Stimulated activated effector memory CD8-positive, alpha-beta T cell treated with anti-CD3 and anti-CD28 coated beads, Interleukin-12 subunit alpha, Interleukin-12 subunit beta, amount 100 ng/mL, for 72 hours (primary cell): ENCODE data around the gene STXBP4.

Experiments
- ATAC-seq: fragments of 150-1000 bp; cut with Tn5 transposase; 2 replicates; pipeline ENCODE4 v1.10.0; 2021
- DNase-seq, 2 donors: peaks; one replicate each; pipeline ENCODE4 v3.0.0; 2021 to 2022; ENCODE audit warnings: low spot score in 2 of 2
- H3K27ac Mint-ChIP-seq: one replicate; pipeline ENCODE4 v1.8.0; 2022; ENCODE audit warnings: mild to moderate bottlenecking, mixed read lengths
- H3K36me3 Mint-ChIP-seq: one replicate; pipeline ENCODE4 v1.8.0; 2022; ENCODE audit warnings: mild to moderate bottlenecking, mixed read lengths
- H3K4me1 Mint-ChIP-seq: one replicate; pipeline ENCODE4 v1.8.0; 2022; ENCODE audit warnings: mixed read lengths
- H3K4me3 Mint-ChIP-seq: one replicate; pipeline ENCODE4 v1.8.0; 2022; ENCODE audit warnings: mild to moderate bottlenecking, mixed read lengths
- H3K9me3 Mint-ChIP-seq: one replicate; pipeline ENCODE4 v1.8.0; 2022; ENCODE audit warnings: mixed read lengths

Gene STXBP4

GRCh38 chr17:55157165-55157564 is 188.6 kb downstream of the STXBP4 start:
- peaks cover 4% of the 10 kb centered on the region for H3K4me1 Mint-ChIP-seq
- no peak for ATAC-seq
- DNase-seq: no peak
- H3K9me3 Mint-ChIP-seq: no peaks in the 10 kb centered on the region
- H3K36me3 Mint-ChIP-seq: no peaks in the 10 kb centered on the region
- no peak overlapping the region for H3K27ac Mint-ChIP-seq
- H3K4me3 Mint-ChIP-seq: no peak overlapping the region

- H3K36me3 Mint-ChIP-seq: no peaks in the 10 kb centered on the region
- ATAC-seq (no peak), DNase-seq (no peak)
- H3K4me3 Mint-ChIP-seq: no peak overlapping the region
- no peaks in the 10 kb centered on the region for H3K9me3 Mint-ChIP-seq
- H3K27ac Mint-ChIP-seq: no peak overlapping the region
- peaks cover 7% of the 10 kb centered on the region for H3K4me1 Mint-ChIP-seq
These were observed 189.9 kb downstream of the STXBP4 start for GRCh38 chr17:55158439-55158838.

- H3K27ac Mint-ChIP-seq: no peak overlapping the region
- H3K36me3 Mint-ChIP-seq: no peaks in the 10 kb centered on the region
- H3K9me3 Mint-ChIP-seq: no peaks in the 10 kb centered on the region
- peaks cover 7% of the 10 kb centered on the region for H3K4me1 Mint-ChIP-seq
- ATAC-seq (no peak), DNase-seq (no peak)
- no peak overlapping the region for H3K4me3 Mint-ChIP-seq
These were observed 190.7 kb downstream of the STXBP4 start for GRCh38 chr17:55159251-55159650.

- no peak for ATAC-seq
- Mint-ChIP-seq H3K4me3 (no peak overlapping the region), H3K36me3 (no peaks in the 10 kb centered on the region), H3K27ac (no peak overlapping the region), H3K4me1 (peaks cover 7% of the 10 kb centered on the region), H3K9me3 (no peaks in the 10 kb centered on the region)
- DNase-seq: no peak
These were observed 191.9 kb downstream of the STXBP4 start for GRCh38 chr17:55160501-55160900.

- peak; percentile 92 for ATAC-seq
- H3K4me1 Mint-ChIP-seq: peaks cover 7% of the 10 kb centered on the region
- H3K9me3 Mint-ChIP-seq: no peaks in the 10 kb centered on the region
- DNase-seq: no peak
- no peaks in the 10 kb centered on the region for H3K36me3 Mint-ChIP-seq
- H3K27ac Mint-ChIP-seq: no peak overlapping the region
- H3K4me3 Mint-ChIP-seq: no peak overlapping the region
These were observed 193.5 kb downstream of the STXBP4 start for GRCh38 chr17:55161935-55162555.

- no peak overlapping the region for H3K27ac Mint-ChIP-seq
- peak; percentile 77 for ATAC-seq
- no peak for DNase-seq
- H3K4me1 Mint-ChIP-seq: peaks cover 7% of the 10 kb centered on the region
- no peaks in the 10 kb centered on the region for H3K9me3 Mint-ChIP-seq
- no peaks in the 10 kb centered on the region for H3K36me3 Mint-ChIP-seq
- H3K4me3 Mint-ChIP-seq: no peak overlapping the region
These were observed 194.0 kb downstream of the STXBP4 start for GRCh38 chr17:55162556-55162946.

GRCh38 chr17:55163408-55163807 is 194.8 kb downstream of the STXBP4 start:
- Mint-ChIP-seq H3K27ac (no peak overlapping the region), H3K4me1 (peaks cover 7% of the 10 kb centered on the region), H3K4me3 (no peak overlapping the region), H3K36me3 (no peaks in the 10 kb centered on the region), H3K9me3 (no peaks in the 10 kb centered on the region)
- DNase-seq: no peak
- ATAC-seq: no peak

- H3K4me1 Mint-ChIP-seq: peaks cover 7% of the 10 kb centered on the region
- DNase-seq (no peak), ATAC-seq (no peak)
- H3K36me3 Mint-ChIP-seq: no peaks in the 10 kb centered on the region
- H3K9me3 Mint-ChIP-seq: no peaks in the 10 kb centered on the region
- no peak overlapping the region for H3K27ac Mint-ChIP-seq
- no peak overlapping the region for H3K4me3 Mint-ChIP-seq
These were observed 197.9 kb downstream of the STXBP4 start for GRCh38 chr17:55166506-55166905.

GRCh38 chr17:55167024-55167725 is 198.6 kb downstream of the STXBP4 start:
- Mint-ChIP-seq H3K36me3 (no peaks in the 10 kb centered on the region), H3K9me3 (no peaks in the 10 kb centered on the region), H3K4me1 (peaks cover 2% of the 10 kb centered on the region), H3K27ac (no peak overlapping the region), H3K4me3 (no peak overlapping the region)
- DNase-seq (no peak), ATAC-seq (no peak)

GRCh38 chr17:55168958-55169687 is 200.6 kb downstream of the STXBP4 start:
- Mint-ChIP-seq H3K4me1 (no peaks in the 10 kb centered on the region), H3K9me3 (no peaks in the 10 kb centered on the region), H3K27ac (no peak overlapping the region), H3K36me3 (no peaks in the 10 kb centered on the region), H3K4me3 (no peak overlapping the region)
- ATAC-seq (no peak), DNase-seq (no peak)

GRCh38 chr17:55171634-55172328 is 203.2 kb downstream of the STXBP4 start:
- H3K36me3 Mint-ChIP-seq: no peaks in the 10 kb centered on the region
- peaks cover 4% of the 10 kb centered on the region for H3K9me3 Mint-ChIP-seq
- ATAC-seq (peak; percentile 52), DNase-seq (no peak)
- no peak overlapping the region for H3K4me3 Mint-ChIP-seq
- H3K27ac Mint-ChIP-seq: no peak overlapping the region
- H3K4me1 Mint-ChIP-seq: no peaks in the 10 kb centered on the region

- Mint-ChIP-seq H3K9me3 (peaks cover 4% of the 10 kb centered on the region), H3K4me3 (no peak overlapping the region), H3K36me3 (no peaks in the 10 kb centered on the region), H3K4me1 (no peaks in the 10 kb centered on the region), H3K27ac (no peak overlapping the region)
- ATAC-seq: no peak
- no peak for DNase-seq
These were observed 204.0 kb downstream of the STXBP4 start for GRCh38 chr17:55172612-55173011.

GRCh38 chr17:55174133-55174532 is 205.6 kb downstream of the STXBP4 start:
- no peak overlapping the region for H3K27ac Mint-ChIP-seq
- H3K4me3 Mint-ChIP-seq: no peak overlapping the region
- ATAC-seq (no peak), DNase-seq (no peak)
- H3K4me1 Mint-ChIP-seq: no peaks in the 10 kb centered on the region
- no peaks in the 10 kb centered on the region for H3K36me3 Mint-ChIP-seq
- H3K9me3 Mint-ChIP-seq: peaks cover 4% of the 10 kb centered on the region

GRCh38 chr17:55175788-55176427 is 207.3 kb downstream of the STXBP4 start:
- H3K4me3 Mint-ChIP-seq: no peak overlapping the region
- no peaks in the 10 kb centered on the region for H3K36me3 Mint-ChIP-seq
- peaks cover 4% of the 10 kb centered on the region for H3K9me3 Mint-ChIP-seq
- DNase-seq: no peak
- H3K4me1 Mint-ChIP-seq: no peaks in the 10 kb centered on the region
- H3K27ac Mint-ChIP-seq: no peak overlapping the region
- ATAC-seq: peak; percentile 34
